Panc1 (cell line): ENCODE measurements around the gene PIK3R5. TPM values are rescaled to one million over a fixed set of nuclear protein-coding genes. Genes with fewer than 3 reads are reported as not detected.

Source experiments
- ATAC-seq: fragments of 200-7000 bp; cut with Tn5 transposase; 2 replicates; pipeline ENCODE4 v1.9.1; 2020; ENCODE audit warnings: mild to moderate bottlenecking, moderate library complexity
- BruUV-seq: library from RNA; stranded (reverse); fragments of 400-500 nt; replicated peaks from 2 replicates; lab custom pipeline; 2021; lab: Mats Ljungman, UMichigan
- CTCF ChIA-PET: fragments of 300-600 bp; sonication (Branson Sonifier 250); formaldehyde crosslinking; loops from one replicate; lab custom pipeline; 2022; ENCODE audit warnings: antibody characterized with exemption; lab: Charles Lee
- POLR2A ChIA-PET: fragments of 300-600 bp; sonication (Branson Sonifier 250); formaldehyde crosslinking; loops from one replicate; lab custom pipeline; 2022; ENCODE audit warnings: antibody characterized with exemption; lab: Charles Lee
- DNase-seq: peaks from one replicate; pipeline ENCODE4 v3.0.0-alpha.2; 2010; ENCODE audit warnings: low read depth, low spot score
- H3K27ac ChIP-seq: 2 replicates; pipeline ENCODE4 v1.5.1; 2011; ENCODE audit warnings: mild to moderate bottlenecking, low read length, inconsistent platforms
- H3K27me3 ChIP-seq: fragments of 200-500 bp; sonication (Bioruptor generic); 2 replicates; pipeline ENCODE4 v1.6.0; 2014; ENCODE audit warnings: low read length, inconsistent platforms; ENCODE audit not compliant: control insufficient read depth, insufficient read depth
- H3K36me3 ChIP-seq: fragments of 200-500 bp; sonication (Bioruptor generic); 2 replicates; pipeline ENCODE4 v1.5.1; 2014; ENCODE audit warnings: inconsistent platforms, mild to moderate bottlenecking, low read length, moderate library complexity; ENCODE audit not compliant: control insufficient read depth, insufficient read depth
- H3K4me1 ChIP-seq: 2 replicates; pipeline ENCODE4 v1.5.1; 2011; ENCODE audit warnings: inconsistent platforms, mild to moderate bottlenecking, low read length, moderate library complexity; ENCODE audit not compliant: control insufficient read depth, insufficient read depth
- H3K4me3 ChIP-seq, 2 experiments: 2 replicates each; pipeline ENCODE4 v1.5.1; 2011 to 2012; ENCODE audit warnings: low read depth in 2 of 2, low read length in 2 of 2, mild to moderate bottlenecking in 2 of 2, inconsistent platforms in 1 of 2, moderate library complexity in 1 of 2
- H3K9me3 ChIP-seq: fragments of 200-500 bp; sonication (Bioruptor generic); 2 replicates; pipeline ENCODE4 v1.5.1; 2014; ENCODE audit warnings: low read depth, mild to moderate bottlenecking, inconsistent platforms, low read length, moderate library complexity; ENCODE audit not compliant: control insufficient read depth, insufficient read depth
- POLR2AphosphoS5 ChIP-seq: IDR thresholded peaks from 2 replicates; pipeline ENCODE4 v1.6.1; 2012; ENCODE audit warnings: mild to moderate bottlenecking, low read depth, low read length, moderate library complexity
- SIN3A ChIP-seq: IDR thresholded peaks from 2 replicates; pipeline ENCODE4 v1.6.1; 2012; ENCODE audit warnings: low read depth, mild to moderate bottlenecking, low read length, moderate library complexity, borderline replicate concordance; ENCODE audit not compliant: insufficient read depth
- TCF7L2 ChIP-seq: IDR thresholded peaks from 2 replicates; pipeline ENCODE4 v1.6.1; 2011; ENCODE audit warnings: mild to moderate bottlenecking, low read depth, low read length, inconsistent platforms
- in situ Hi-C: cut with HindIII; loops from 2 replicates; pipeline ENCODE4 v1.10.0; 2016; ENCODE audit warnings: low sequenced_read_pairs, low pct_unique_long_range_greater_than_20kb
- intact Hi-C: fragments of 100-400 bp; cut with micrococcal nuclease; formaldehyde crosslinking; loops from one replicate; pipeline ENCODE4 v1.10.0; 2022; ENCODE audit not compliant: unreplicated experiment
- total RNA-seq: library from RNA; stranded (reverse); gene quantifications from one replicate; pipeline ENCODE4 v1.2.1, GENCODE V29; 2021; ENCODE audit not compliant: unreplicated experiment
- TF ChIP-seq, protein P1 (sequence below): fragments of 450-650 bp; IDR thresholded peaks from 2 replicates; pipeline ENCODE4 v1.5.1; 2017; ENCODE audit warnings: mild to moderate bottlenecking
- TF ChIP-seq, protein P2 (sequence below), 2 experiments: IDR thresholded peaks; 2 replicates each; pipeline ENCODE4 v1.6.1; 2011 to 2012; ENCODE audit warnings: low read depth in 2 of 2, control low read depth in 1 of 2, low read length in 1 of 2, mild to moderate bottlenecking in 1 of 2, moderate library complexity in 1 of 2; ENCODE audit not compliant: insufficient read depth in 1 of 2

Gene PIK3R5
- total RNA-seq, 1 experiment from 2014 or later = 0.15 TPM

DNA sequence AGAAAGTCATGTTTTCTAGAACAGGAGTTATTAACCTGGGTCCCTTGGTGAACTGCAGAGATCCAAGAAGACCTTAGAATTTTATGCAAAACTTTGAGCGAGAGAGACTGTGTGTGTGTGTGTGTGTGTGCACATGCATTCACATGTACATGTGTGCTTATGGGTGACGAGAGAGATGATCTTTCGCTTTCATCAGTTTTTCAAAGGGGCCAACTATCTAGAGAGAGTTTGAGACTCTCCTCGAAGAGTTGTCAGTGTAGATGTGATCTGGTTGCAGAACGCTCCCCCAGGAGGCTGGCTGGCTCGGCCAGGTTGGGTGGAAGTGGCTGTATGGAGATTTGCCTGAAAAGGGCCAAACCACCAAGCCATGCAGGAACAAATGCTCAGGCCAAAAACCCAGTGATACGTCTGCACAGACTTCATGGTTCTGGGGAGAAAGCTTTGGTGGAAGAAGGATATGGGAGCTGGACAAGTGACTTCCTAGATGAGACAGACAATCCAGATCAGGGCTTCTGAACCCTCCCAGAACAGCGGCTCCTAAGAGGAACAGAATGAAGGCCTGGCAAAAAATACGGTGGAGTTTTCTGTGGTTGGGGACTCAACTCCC lies 6.1 kb downstream of the PIK3R5 start:
- Histone ChIP-seq H3K4me1 (no peaks in the 10 kb centered on the region), H3K27ac (no peak overlapping the region), H3K36me3 (no peaks in the 10 kb centered on the region), H3K9me3 (no peaks in the 10 kb centered on the region), H3K27me3 (peaks cover 5% of the 10 kb centered on the region), H3K4me3 (no peak overlapping the region)
- DNase-seq = no peak
- ChIA-PET CTCF (no interaction called here), POLR2A (interaction anchor here (0.7 kb wide), 1 partner anchor 70 kb away, joined by 7 read pairs; no protein-coding TSS in a partner anchor)
- ATAC-seq = no peak
- in situ Hi-C loops = no loop called here
- TF ChIP-seq, protein P1, sequence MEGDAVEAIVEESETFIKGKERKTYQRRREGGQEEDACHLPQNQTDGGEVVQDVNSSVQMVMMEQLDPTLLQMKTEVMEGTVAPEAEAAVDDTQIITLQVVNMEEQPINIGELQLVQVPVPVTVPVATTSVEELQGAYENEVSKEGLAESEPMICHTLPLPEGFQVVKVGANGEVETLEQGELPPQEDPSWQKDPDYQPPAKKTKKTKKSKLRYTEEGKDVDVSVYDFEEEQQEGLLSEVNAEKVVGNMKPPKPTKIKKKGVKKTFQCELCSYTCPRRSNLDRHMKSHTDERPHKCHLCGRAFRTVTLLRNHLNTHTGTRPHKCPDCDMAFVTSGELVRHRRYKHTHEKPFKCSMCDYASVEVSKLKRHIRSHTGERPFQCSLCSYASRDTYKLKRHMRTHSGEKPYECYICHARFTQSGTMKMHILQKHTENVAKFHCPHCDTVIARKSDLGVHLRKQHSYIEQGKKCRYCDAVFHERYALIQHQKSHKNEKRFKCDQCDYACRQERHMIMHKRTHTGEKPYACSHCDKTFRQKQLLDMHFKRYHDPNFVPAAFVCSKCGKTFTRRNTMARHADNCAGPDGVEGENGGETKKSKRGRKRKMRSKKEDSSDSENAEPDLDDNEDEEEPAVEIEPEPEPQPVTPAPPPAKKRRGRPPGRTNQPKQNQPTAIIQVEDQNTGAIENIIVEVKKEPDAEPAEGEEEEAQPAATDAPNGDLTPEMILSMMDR = no peak
- no peak for TF ChIP-seq TCF7L2
- TF ChIP-seq, protein P2, sequence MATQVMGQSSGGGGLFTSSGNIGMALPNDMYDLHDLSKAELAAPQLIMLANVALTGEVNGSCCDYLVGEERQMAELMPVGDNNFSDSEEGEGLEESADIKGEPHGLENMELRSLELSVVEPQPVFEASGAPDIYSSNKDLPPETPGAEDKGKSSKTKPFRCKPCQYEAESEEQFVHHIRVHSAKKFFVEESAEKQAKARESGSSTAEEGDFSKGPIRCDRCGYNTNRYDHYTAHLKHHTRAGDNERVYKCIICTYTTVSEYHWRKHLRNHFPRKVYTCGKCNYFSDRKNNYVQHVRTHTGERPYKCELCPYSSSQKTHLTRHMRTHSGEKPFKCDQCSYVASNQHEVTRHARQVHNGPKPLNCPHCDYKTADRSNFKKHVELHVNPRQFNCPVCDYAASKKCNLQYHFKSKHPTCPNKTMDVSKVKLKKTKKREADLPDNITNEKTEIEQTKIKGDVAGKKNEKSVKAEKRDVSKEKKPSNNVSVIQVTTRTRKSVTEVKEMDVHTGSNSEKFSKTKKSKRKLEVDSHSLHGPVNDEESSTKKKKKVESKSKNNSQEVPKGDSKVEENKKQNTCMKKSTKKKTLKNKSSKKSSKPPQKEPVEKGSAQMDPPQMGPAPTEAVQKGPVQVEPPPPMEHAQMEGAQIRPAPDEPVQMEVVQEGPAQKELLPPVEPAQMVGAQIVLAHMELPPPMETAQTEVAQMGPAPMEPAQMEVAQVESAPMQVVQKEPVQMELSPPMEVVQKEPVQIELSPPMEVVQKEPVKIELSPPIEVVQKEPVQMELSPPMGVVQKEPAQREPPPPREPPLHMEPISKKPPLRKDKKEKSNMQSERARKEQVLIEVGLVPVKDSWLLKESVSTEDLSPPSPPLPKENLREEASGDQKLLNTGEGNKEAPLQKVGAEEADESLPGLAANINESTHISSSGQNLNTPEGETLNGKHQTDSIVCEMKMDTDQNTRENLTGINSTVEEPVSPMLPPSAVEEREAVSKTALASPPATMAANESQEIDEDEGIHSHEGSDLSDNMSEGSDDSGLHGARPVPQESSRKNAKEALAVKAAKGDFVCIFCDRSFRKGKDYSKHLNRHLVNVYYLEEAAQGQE (IDR thresholded peaks at IDR 0.05; ENCODE audit: insufficient read depth in 1 of 2, low read depth in 2 of 2, low read length in 1 of 2) = no peak
- no peak for TF ChIP-seq POLR2AphosphoS5
- no peak for TF ChIP-seq SIN3A
- no TSS peak for BruUV-seq
- intact Hi-C loops = no loop called here

DNA sequence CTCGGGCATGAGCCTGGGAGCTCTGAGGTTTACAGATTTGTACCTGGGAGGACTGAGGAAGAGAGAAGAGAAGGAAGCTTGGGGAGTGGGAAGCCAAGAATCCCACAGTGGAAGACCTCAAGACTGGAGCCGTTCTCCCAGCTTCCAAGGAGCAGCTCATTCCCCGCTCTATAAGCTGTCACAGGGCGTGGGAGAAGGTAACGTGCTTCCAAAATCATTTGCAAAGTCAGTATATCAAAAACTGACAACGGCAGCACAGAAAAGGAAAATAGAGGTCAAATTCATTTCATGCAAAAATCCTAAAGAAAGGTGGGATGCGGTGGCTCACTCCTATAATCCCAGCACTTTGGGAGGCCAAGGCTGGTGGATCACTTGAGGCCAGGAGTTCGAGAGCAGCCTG lies 7.8 kb downstream of the PIK3R5 start:
- peaks cover 5% of the 10 kb centered on the region for H3K27me3 ChIP-seq
- no peaks in the 10 kb centered on the region for H3K9me3 ChIP-seq
- no peak for TF ChIP-seq TCF7L2
- no peaks in the 10 kb centered on the region for H3K36me3 ChIP-seq
- no TSS peak for BruUV-seq
- intact Hi-C loops = no loop called here
- H3K4me3 ChIP-seq = no peak overlapping the region
- H3K4me1 ChIP-seq = no peaks in the 10 kb centered on the region
- H3K27ac ChIP-seq = no peak overlapping the region
- in situ Hi-C loops = no loop called here
- ATAC-seq (no peak), DNase-seq (no peak)
- ChIA-PET POLR2A (no interaction called here), CTCF (interaction anchor here (0.6 kb wide), 1 partner anchor 176 kb away, joined by 6 read pairs; no protein-coding TSS in a partner anchor)

DNA sequence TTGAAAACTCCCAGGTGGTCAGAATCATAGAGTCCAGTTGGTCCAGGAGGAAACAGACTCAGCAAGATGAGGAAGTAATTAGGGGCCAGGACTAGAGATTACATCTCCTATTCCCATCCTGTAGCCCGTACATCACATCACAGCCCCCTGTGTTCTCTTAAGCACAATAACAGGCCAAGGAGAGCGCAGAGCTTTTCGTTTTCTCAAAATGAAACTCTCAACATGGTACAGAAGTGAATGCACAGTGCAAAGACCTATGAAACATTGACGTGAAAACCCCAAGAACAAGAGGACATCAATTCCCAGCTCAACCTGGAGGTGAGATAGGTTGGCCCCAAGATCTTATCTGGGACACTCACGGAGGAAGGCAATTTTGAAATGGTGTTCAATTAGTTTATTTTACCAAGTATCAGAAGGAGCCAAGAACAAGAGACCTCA lies 9.0 kb downstream of the PIK3R5 start:
- Histone ChIP-seq H3K27ac (no peak overlapping the region), H3K4me3 (no peak overlapping the region), H3K36me3 (no peaks in the 10 kb centered on the region), H3K4me1 (no peaks in the 10 kb centered on the region), H3K27me3 (peaks cover 5% of the 10 kb centered on the region), H3K9me3 (no peaks in the 10 kb centered on the region)
- in situ Hi-C loops (no loop called here), intact Hi-C loops (no loop called here)
- ChIA-PET CTCF (no interaction called here), POLR2A (no interaction called here)
- ATAC-seq (no peak), DNase-seq (no peak)
- no peak for TF ChIP-seq SIN3A
- TF ChIP-seq, protein P2 (IDR thresholded peaks at IDR 0.05; ENCODE audit: insufficient read depth in 1 of 2, low read depth in 2 of 2, low read length in 1 of 2) = no peak
- no peak for TF ChIP-seq POLR2AphosphoS5
- TF ChIP-seq TCF7L2 = no peak
- TF ChIP-seq, protein P1 = no peak
- no TSS peak for BruUV-seq
